ENCODE data around the gene SYNE1.
"Not testable (repeated sequence)": the region's sequence is repeated elsewhere in the genome, so short reads cannot be mapped to it uniquely, and the experiment has no call there.

Gene SYNE1

GRCh38 chr6:152630832-152631231 is 6.3 kb downstream of the SYNE1 start:
- in situ Hi-C loops (cut with HindIII; ENCODE audit: low sequenced_read_pairs): no loop called here
- TF ChIP-seq, protein P1, sequence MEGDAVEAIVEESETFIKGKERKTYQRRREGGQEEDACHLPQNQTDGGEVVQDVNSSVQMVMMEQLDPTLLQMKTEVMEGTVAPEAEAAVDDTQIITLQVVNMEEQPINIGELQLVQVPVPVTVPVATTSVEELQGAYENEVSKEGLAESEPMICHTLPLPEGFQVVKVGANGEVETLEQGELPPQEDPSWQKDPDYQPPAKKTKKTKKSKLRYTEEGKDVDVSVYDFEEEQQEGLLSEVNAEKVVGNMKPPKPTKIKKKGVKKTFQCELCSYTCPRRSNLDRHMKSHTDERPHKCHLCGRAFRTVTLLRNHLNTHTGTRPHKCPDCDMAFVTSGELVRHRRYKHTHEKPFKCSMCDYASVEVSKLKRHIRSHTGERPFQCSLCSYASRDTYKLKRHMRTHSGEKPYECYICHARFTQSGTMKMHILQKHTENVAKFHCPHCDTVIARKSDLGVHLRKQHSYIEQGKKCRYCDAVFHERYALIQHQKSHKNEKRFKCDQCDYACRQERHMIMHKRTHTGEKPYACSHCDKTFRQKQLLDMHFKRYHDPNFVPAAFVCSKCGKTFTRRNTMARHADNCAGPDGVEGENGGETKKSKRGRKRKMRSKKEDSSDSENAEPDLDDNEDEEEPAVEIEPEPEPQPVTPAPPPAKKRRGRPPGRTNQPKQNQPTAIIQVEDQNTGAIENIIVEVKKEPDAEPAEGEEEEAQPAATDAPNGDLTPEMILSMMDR (IDR thresholded peaks at IDR 0.05; ENCODE audit: low read depth, low read length): no peak

GRCh38 chr6:152625213-152625612 is 11.9 kb downstream of the SYNE1 start:
- in situ Hi-C loops (cut with HindIII; ENCODE audit: low sequenced_read_pairs): no loop called here
- DNase-seq (ENCODE audit: low read depth, low spot score): no peak

More at GRCh38 chr6:152630832-152631231, 6.3 kb downstream of the SYNE1 start:
- no peak for DNase-seq (ENCODE audit: low read depth, low spot score)
- H3K4me3 ChIP-seq (ENCODE audit: low read depth, low read length): no peak overlapping the region

DNA sequence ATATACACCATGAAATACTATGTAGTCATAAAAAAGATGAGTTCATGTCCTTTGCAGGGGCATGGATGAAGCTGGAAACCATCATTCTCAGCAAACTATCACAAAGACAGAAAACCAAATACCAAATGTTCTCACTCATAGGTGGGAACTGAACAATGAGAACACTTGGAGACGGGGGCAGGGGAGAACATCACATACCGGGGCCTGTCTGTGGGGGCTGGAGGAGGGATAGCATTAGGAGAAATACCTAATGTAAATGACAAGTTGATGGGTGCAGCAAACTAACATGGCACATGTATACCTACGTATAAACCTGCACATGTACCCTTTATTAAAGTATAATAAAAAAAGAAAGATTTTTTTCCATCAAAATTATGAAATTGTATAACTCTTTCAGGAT is 22.4 kb downstream of the SYNE1 start:
- H3K4me3 ChIP-seq (ENCODE audit: low read depth, low read length); in situ Hi-C loops (cut with HindIII; ENCODE audit: low sequenced_read_pairs); DNase-seq (ENCODE audit: low read depth, low spot score): not testable (repeated sequence)

More at GRCh38 chr6:152625213-152625612, 11.9 kb downstream of the SYNE1 start:
- TF ChIP-seq, protein P1 (IDR thresholded peaks at IDR 0.05; ENCODE audit: low read depth, low read length): no peak
- no peak overlapping the region for H3K4me3 ChIP-seq (ENCODE audit: low read depth, low read length)

DNA sequence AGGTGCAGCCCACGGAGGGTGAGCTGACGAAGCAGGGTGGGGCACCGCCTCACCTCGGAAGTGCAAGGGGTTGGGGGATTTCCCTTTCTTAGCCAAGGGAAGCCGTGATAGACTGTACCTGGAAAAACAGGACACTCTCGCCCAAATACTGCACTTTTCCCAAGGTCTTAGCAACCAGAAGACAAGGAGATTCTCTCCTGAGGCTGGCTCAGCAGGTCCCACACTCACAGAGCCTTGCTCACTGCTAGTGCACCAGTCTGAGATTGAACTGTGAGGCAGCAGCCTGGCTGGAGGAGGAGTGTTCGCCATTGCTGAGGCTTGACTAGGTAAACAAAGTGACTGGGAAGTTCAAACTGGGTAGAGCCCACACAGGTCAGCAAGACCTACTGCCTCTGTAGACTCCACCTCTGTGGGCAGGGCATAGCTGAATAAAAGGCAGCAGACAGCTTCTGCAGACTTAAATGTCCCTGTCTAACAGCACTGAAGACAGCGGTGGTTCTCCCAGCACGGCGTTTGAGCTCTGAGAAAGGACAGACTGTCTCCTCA is 28.0 kb downstream of the SYNE1 start:
- DNase-seq (ENCODE audit: low read depth, low spot score): no peak
- no peak overlapping the region for H3K4me3 ChIP-seq (ENCODE audit: low read depth, low read length)
- in situ Hi-C loops (cut with HindIII; ENCODE audit: low sequenced_read_pairs): no loop called here
- TF ChIP-seq, protein P1 (IDR thresholded peaks at IDR 0.05; ENCODE audit: low read depth, low read length): no peak

DNA sequence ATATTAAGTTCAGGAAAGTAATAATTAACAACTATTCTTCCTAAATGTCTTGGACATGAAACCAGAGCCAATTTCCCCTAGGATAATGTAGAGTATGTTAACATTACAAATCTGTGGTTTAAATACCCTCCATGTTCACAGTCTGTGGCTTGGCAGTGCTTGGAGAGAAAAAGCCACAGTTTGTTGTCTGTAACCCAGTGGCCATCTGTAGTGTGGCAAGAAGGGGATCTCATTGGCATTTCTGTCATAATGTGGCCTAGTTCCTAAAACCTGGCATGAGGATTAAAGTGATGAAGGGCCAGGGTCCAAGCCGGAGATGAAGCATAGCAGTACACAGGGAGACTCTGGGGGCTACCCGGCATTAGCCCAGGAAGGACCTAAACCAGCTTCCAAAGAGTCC is 31.2 kb downstream of the SYNE1 start:
- peak; percentile 24 for DNase-seq (ENCODE audit: low read depth, low spot score)
- in situ Hi-C loops (cut with HindIII; ENCODE audit: low sequenced_read_pairs): no loop called here
- H3K4me3 ChIP-seq (ENCODE audit: low read depth, low read length): no peak overlapping the region
- TF ChIP-seq, protein P1 (IDR thresholded peaks at IDR 0.05; ENCODE audit: low read depth, low read length): no peak

GRCh38 chr6:152605342-152605741 is 31.8 kb downstream of the SYNE1 start:
- in situ Hi-C loops (cut with HindIII; ENCODE audit: low sequenced_read_pairs): no loop called here
- no peak overlapping the region for H3K4me3 ChIP-seq (ENCODE audit: low read depth, low read length)
- DNase-seq (ENCODE audit: low read depth, low spot score): peak; percentile 11
- TF ChIP-seq, protein P1 (IDR thresholded peaks at IDR 0.05; ENCODE audit: low read depth, low read length): no peak

DNA sequence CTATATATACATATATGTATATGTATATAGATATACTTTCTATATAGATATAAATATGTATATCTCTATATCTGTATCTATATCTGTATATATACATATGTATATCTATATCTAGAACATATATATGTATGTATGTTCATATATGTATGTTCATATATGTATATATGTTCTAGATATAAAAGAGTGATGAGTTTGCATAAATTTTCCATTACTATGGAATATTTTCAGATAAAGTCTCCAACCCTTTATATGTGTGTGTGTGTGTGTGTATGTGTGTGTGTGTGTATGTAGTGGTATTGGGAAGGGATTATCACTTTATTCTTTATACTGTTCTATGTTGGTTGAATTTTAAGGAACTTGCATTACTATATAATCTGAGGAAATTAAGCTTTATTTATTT is 33.3 kb downstream of the SYNE1 start:
- DNase-seq (ENCODE audit: low read depth, low spot score): no peak
- no peak overlapping the region for H3K4me3 ChIP-seq (ENCODE audit: low read depth, low read length)
- TF ChIP-seq, protein P1 (IDR thresholded peaks at IDR 0.05; ENCODE audit: low read depth, low read length): no peak
- in situ Hi-C loops (cut with HindIII; ENCODE audit: low sequenced_read_pairs): no loop called here

All from astrocyte of the spinal cord (primary cell).